Colonic mucosa (tissue), 4 donors: ENCODE measurements around the gene ELMO1. TPM values are rescaled to one million over a fixed set of nuclear protein-coding genes. Genes with fewer than 3 reads are reported as not detected.

Source experiments
- DNase-seq: peaks from one replicate; pipeline ENCODE4 v3.0.0-alpha.2; 2020
- H3K27ac ChIP-seq: fragments of 200-600 bp; one replicate; pipeline ENCODE4 v1.8.0; 2021
- H3K27me3 ChIP-seq: fragments of 200-600 bp; one replicate; pipeline ENCODE4 v1.8.0; 2021
- H3K36me3 ChIP-seq: fragments of 200-600 bp; one replicate; pipeline ENCODE4 v1.8.0; 2021
- H3K4me1 ChIP-seq: fragments of 200-600 bp; one replicate; pipeline ENCODE4 v1.8.0; 2021; ENCODE audit warnings: mild to moderate bottlenecking
- H3K4me3 ChIP-seq: fragments of 200-600 bp; one replicate; pipeline ENCODE4 v1.8.0; 2021
- H3K9ac ChIP-seq, 2 donors: one replicate each; pipeline ENCODE4 v1.7.0; 2013; ENCODE audit warnings: control low read depth in 2 of 2, low read depth in 2 of 2, low read length in 2 of 2
- H3K9me3 ChIP-seq: fragments of 200-600 bp; one replicate; pipeline ENCODE4 v1.8.0; 2021
- CTCF ChIP-seq: fragments of 200-600 bp; IDR thresholded peaks from one replicate; pipeline ENCODE4 v1.8.0; 2022; ENCODE audit warnings: antibody characterized with exemption, mild to moderate bottlenecking
- intact Hi-C: fragments of 100-400 bp; cut with DNase I; formaldehyde crosslinking; loops from one replicate; pipeline ENCODE4 v1.14.1; 2022
- total RNA-seq, 2 donors: library from RNA; stranded (reverse); fragmentation: NEBNext Ultra II Directional in 1 of 2; extraction: Animal tissue kit (Norgen Biotek cat#: 25700) in 1 of 2; gene quantifications; one replicate each; pipeline ENCODE4 v1.2.1, GENCODE V29; 2021
- donor health status: healthy.
- donor health status: DM: no; HTN: no; CAD: no.
- donor health status: DM: no; HTN: no; CAD: no.

ELMO1 gene
- total RNA-seq, 2 donors from 2014 or later, result 4.2 to 4.7 TPM

DNA sequence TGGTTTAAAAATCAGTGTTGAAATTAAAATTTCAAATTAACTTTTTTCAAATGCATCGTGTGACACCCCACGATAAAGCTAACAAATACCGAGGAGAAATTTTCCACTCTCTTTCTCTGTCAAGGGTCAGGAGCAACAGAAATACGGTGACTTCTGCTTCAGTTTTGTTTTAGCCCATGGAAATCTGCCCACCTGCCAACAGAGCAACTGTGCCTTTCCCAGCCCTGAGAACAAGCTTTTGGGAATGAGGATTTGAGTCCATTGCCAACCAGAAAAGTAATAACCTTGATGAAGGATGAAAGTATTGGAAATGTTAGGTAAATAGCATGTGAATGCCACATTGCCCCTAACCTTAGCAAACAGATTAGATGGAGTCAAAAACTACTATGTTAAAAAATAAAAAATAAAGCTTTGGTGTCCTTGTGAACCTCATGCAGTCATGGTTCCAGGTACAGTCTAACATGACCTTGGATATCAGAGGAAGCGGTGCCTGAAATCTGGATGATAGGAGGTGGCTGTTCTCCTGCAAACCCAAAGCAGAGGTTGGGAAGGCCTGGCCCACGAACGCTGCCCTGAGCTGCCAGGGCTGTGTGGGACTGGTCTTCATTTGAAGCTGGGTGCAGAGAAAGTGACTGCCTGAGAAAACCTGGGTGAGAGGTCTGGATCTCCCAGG lies 296.8 kb downstream of the ELMO1 start:
- intact Hi-C loops, result no loop called here
- H3K4me1 ChIP-seq, result peaks cover 2% of the 10 kb centered on the region
- TF ChIP-seq CTCF, result no peak
- DNase-seq, result no peak
- no peak overlapping the region for H3K4me3 ChIP-seq
- H3K9ac ChIP-seq, result no peak overlapping the region
- no peaks in the 10 kb centered on the region for H3K36me3 ChIP-seq
- H3K9me3 ChIP-seq, result no peaks in the 10 kb centered on the region
- H3K27ac ChIP-seq, result no peak overlapping the region
- no peaks in the 10 kb centered on the region for H3K27me3 ChIP-seq

GRCh38 chr7:37150856-37151255 lies 297.8 kb downstream of the ELMO1 start:
- no peak for DNase-seq
- H3K27ac ChIP-seq, result no peak overlapping the region
- no peak overlapping the region for H3K4me3 ChIP-seq
- no peak for TF ChIP-seq CTCF
- H3K9me3 ChIP-seq, result no peaks in the 10 kb centered on the region
- no peaks in the 10 kb centered on the region for H3K36me3 ChIP-seq
- intact Hi-C loops, result no loop called here
- peaks cover 2% of the 10 kb centered on the region for H3K4me1 ChIP-seq
- no peaks in the 10 kb centered on the region for H3K27me3 ChIP-seq
- H3K9ac ChIP-seq, result no peak overlapping the region

GRCh38 chr7:37150180-37150579 lies 298.5 kb downstream of the ELMO1 start:
- peak; percentile 38 for DNase-seq
- intact Hi-C loops, result no loop called here
- no peak overlapping the region for H3K9ac ChIP-seq
- no peaks in the 10 kb centered on the region for H3K27me3 ChIP-seq
- H3K9me3 ChIP-seq, result no peaks in the 10 kb centered on the region
- H3K4me3 ChIP-seq, result no peak overlapping the region
- no peak overlapping the region for H3K27ac ChIP-seq
- H3K36me3 ChIP-seq, result no peaks in the 10 kb centered on the region
- no peak for TF ChIP-seq CTCF
- H3K4me1 ChIP-seq, result peaks cover 2% of the 10 kb centered on the region

DNA sequence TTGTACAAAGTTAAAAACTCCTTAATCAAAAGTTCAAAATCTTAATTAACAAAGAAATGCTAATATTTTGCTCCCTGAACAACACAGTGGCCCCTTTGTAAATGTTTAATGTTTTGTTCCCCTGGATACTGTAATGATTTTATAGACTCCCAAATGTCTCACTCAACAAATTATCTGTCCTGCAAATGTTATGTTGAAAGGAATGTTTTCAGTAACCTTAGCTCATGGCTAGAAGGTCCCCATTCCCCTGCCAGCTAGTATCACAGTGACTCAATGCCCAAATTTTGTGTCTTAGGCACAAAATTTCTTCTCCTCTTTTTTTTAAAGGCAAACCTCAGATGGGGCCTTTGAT lies 298.9 kb downstream of the ELMO1 start:
- no peak overlapping the region for H3K4me3 ChIP-seq
- no peaks in the 10 kb centered on the region for H3K36me3 ChIP-seq
- no peak for TF ChIP-seq CTCF
- H3K4me1 ChIP-seq, result peaks cover 2% of the 10 kb centered on the region
- intact Hi-C loops, result no loop called here
- H3K27ac ChIP-seq, result no peak overlapping the region
- no peak overlapping the region for H3K9ac ChIP-seq
- no peaks in the 10 kb centered on the region for H3K27me3 ChIP-seq
- H3K9me3 ChIP-seq, result no peaks in the 10 kb centered on the region
- DNase-seq, result no peak

DNA sequence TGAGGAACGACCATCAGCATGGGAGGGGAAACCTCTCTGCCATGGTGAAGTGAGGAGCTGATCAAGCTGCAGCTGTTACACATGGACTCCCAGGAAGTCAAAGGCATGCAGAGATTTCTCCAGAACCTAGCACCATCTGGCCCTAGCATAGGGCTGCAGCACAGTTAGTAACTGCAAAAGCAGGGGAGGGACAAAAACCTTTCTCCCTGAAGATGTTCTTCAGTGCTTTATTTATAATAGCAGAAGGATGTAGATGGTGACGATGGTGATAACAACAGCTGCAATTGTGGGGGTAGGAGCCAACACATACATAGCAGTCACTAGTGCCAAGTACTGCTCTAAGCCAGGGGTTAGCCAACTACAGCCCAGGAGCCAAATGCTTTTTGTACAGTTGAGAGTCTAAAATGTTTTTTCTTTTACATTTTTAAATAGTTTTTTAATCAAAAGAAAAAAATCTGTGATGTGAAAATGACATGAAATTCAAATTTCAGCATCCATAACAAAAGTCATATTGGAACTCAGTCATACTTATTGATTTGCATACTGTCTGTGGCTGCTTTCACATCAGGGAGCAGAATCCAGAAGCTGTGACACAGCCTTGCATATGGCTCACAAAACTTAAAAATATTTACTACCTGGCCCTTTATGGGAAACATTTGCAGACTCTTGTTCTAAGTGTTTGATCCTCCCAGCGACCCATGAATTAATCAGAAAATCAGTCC lies 299.5 kb downstream of the ELMO1 start:
- H3K4me1 ChIP-seq, result peaks cover 2% of the 10 kb centered on the region
- H3K9ac ChIP-seq, result no peak overlapping the region
- no peak overlapping the region for H3K4me3 ChIP-seq
- H3K27ac ChIP-seq, result no peak overlapping the region
- H3K9me3 ChIP-seq, result no peaks in the 10 kb centered on the region
- H3K27me3 ChIP-seq, result no peaks in the 10 kb centered on the region
- no peak for DNase-seq
- no peaks in the 10 kb centered on the region for H3K36me3 ChIP-seq
- TF ChIP-seq CTCF, result no peak
- intact Hi-C loops, result no loop called here
